ENCODE measurements around the gene PPM1H. TPM values are rescaled to one million over a fixed set of nuclear protein-coding genes. Genes with fewer than 3 reads are reported as not detected.

The PPM1H gene
- total RNA-seq, 5 donors from 2014 or later (not counting 1 experiment from before 2014, with no cell fraction given) = 0.18 to 0.82 (median 0.42) TPM

DNA sequence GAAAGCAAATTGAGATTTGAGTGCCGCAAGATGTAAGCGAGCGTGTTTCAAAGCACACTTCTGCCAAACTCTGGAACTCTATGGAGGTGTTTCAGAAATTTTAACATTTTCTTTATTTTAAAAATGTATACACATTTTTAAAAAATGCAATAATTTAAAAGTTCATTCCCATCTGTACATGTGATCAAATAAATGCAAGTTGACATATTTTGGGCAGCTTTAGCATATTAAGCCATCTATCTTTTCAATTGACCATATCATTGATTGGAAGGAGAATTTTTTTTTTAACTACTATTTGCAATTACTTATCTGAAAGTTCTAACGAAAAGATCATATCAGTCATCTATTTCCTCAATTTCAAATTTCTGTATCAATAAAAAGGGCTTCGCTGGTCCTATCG lies 101.3 kb downstream of the PPM1H start:
- Histone ChIP-seq H3K4me1 (ENCODE audit: control insufficient read depth in 1 of 2, extremely low read depth in 1 of 2, insufficient read depth in 2 of 2, low read length in 2 of 2) (no peaks in the 10 kb centered on the region), H3K9me3 (no peaks in the 10 kb centered on the region), H3K27ac (ENCODE audit: low read length) (no peak overlapping the region), H3K36me3 (ENCODE audit: control insufficient read depth in 2 of 2, extremely low read depth in 1 of 2, insufficient read depth in 1 of 2, low read length in 1 of 2) (no peaks in the 10 kb centered on the region), H3K4me3 (ENCODE audit: control insufficient read depth in 1 of 2, extremely low read depth in 1 of 2, low read length in 1 of 2) (no peak overlapping the region), H3K27me3 (replicated peaks in 1 of 2; ENCODE audit: control insufficient read depth in 2 of 2, extremely low read depth in 1 of 2, insufficient read depth in 2 of 2, low read length in 1 of 2) (peaks cover 0 to 4% of the 10 kb centered on the region in 2 experiments)
- Mint-ChIP-seq H3K4me3 (no peak overlapping the region), H3K27ac (no peak overlapping the region), H3K9me3 (no peaks in the 10 kb centered on the region), H3K36me3 (no peaks in the 10 kb centered on the region), H3K27me3 (peaks cover 2 to 3% of the 10 kb centered on the region in 2 donors), H3K4me1 (no peaks in the 10 kb centered on the region)
- ChIA-PET POLR2A (no interaction called here), CTCF (no interaction called here)
- ATAC-seq (replicated peaks in 1 of 4) = no peak
- no CpG with 5 or more reads among the region's 6 CpGs for WGBS (ENCODE audit: insufficient coverage)
- no peak for DNase-seq

DNA sequence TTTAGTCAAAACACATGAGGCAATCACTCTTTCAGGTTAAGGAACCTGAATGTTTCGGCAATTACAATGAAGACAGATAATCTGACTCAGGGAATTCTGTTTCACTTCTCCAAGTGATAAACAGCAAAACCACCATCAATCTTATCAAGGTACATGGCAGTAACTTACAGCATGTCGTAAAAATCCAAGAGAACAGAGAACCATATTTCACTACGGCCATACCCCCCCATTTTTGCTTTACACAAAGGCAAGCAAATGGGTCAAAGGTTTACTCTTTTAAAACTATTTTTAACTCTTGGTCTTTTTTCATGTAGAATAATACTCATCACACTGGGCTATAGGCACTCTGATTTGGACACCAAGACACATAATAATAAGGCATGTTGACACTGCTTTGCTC lies 102.4 kb downstream of the PPM1H start:
- no peaks in the 10 kb centered on the region for H3K4me1 ChIP-seq (ENCODE audit: control insufficient read depth in 1 of 2, extremely low read depth in 1 of 2, insufficient read depth in 2 of 2, low read length in 2 of 2)
- H3K27me3 Mint-ChIP-seq = peaks cover 0 to 3% of the 10 kb centered on the region in 2 donors
- H3K9me3 Mint-ChIP-seq = no peaks in the 10 kb centered on the region

DNA sequence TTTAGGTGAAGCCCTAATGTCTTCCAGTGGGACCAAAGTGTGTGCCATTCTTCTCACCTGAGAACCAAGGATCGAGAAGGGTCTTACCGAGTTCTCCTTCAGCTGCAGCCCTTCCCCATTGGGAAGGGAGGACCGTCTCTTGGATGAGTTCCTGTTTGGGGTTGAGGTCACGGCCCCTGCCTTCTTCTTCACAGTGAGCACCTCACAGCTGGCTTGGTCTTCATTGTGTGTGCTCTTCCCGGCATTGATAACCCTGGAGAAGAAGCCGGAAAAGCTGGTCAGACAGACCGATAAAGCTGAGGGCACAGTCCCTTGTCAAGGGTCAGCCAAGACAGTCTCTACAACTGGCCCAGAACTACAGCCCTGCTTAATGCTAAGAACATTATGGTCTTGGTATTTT lies 102.9 kb downstream of the PPM1H start:
- ATAC-seq (replicated peaks in 1 of 4) (no peak), DNase-seq (no peak)
- H3K4me1 Mint-ChIP-seq = no peaks in the 10 kb centered on the region
- no peaks in the 10 kb centered on the region for H3K36me3 ChIP-seq (ENCODE audit: control insufficient read depth in 2 of 2, extremely low read depth in 1 of 2, insufficient read depth in 1 of 2, low read length in 1 of 2)
- H3K4me1 ChIP-seq (ENCODE audit: control insufficient read depth in 1 of 2, extremely low read depth in 1 of 2, insufficient read depth in 2 of 2, low read length in 2 of 2) = no peaks in the 10 kb centered on the region
- H3K36me3 Mint-ChIP-seq = no peaks in the 10 kb centered on the region
- ChIA-PET CTCF (no interaction called here), POLR2A (no interaction called here)
- H3K27me3 ChIP-seq (replicated peaks in 1 of 2; ENCODE audit: control insufficient read depth in 2 of 2, extremely low read depth in 1 of 2, insufficient read depth in 2 of 2, low read length in 1 of 2) = peaks cover 0 to 4% of the 10 kb centered on the region in 2 experiments
- H3K27ac Mint-ChIP-seq = no peak overlapping the region
- no peaks in the 10 kb centered on the region for H3K9me3 ChIP-seq
- H3K27me3 Mint-ChIP-seq = peaks cover 0 to 3% of the 10 kb centered on the region in 2 donors
- WGBS (ENCODE audit: insufficient coverage) = 100% methylated on average over 1 of the region's 7 CpGs
- H3K4me3 ChIP-seq (ENCODE audit: control insufficient read depth in 1 of 2, extremely low read depth in 1 of 2, low read length in 1 of 2) = no peak overlapping the region
- no peaks in the 10 kb centered on the region for H3K9me3 Mint-ChIP-seq
- H3K4me3 Mint-ChIP-seq = no peak overlapping the region
- no peak overlapping the region for H3K27ac ChIP-seq (ENCODE audit: low read length)

More for the DNA sequence above, 102.4 kb downstream of the PPM1H start:
- Mint-ChIP-seq H3K27ac (no peak overlapping the region), H3K4me3 (no peak overlapping the region), H3K36me3 (no peaks in the 10 kb centered on the region), H3K4me1 (no peaks in the 10 kb centered on the region)
- no peak for DNase-seq
- CTCF ChIA-PET = no interaction called here
- Histone ChIP-seq H3K36me3 (ENCODE audit: control insufficient read depth in 2 of 2, extremely low read depth in 1 of 2, insufficient read depth in 1 of 2, low read length in 1 of 2) (no peaks in the 10 kb centered on the region), H3K4me3 (ENCODE audit: control insufficient read depth in 1 of 2, extremely low read depth in 1 of 2, low read length in 1 of 2) (no peak overlapping the region), H3K27ac (ENCODE audit: low read length) (no peak overlapping the region), H3K27me3 (replicated peaks in 1 of 2; ENCODE audit: control insufficient read depth in 2 of 2, extremely low read depth in 1 of 2, insufficient read depth in 2 of 2, low read length in 1 of 2) (peaks cover 0 to 4% of the 10 kb centered on the region in 2 experiments), H3K9me3 (no peaks in the 10 kb centered on the region)
- WGBS (ENCODE audit: insufficient coverage) = 94% methylated on average over 3 of the region's 3 CpGs
- POLR2A ChIA-PET = no interaction called here
- no peak for ATAC-seq (replicated peaks in 1 of 4)

DNA sequence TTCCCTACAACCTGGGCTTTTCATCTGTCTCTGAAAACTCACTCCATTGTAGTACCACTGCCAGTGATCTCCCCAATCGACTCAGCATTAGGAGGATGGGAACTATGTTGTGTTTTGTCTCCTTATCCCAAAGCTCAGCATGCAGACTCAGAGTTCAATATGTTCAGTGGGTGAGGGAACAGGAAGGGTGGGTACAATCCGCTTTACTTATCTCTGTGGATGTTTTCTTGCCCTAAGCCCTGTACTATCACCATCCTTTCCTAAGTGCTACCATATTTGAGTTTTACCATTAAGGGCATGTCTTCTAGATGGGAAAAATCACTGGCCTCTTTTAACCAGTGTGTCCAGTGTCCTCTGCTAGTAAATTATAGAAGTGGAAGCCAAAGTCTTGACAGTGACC lies 107.1 kb downstream of the PPM1H start:
- no peak for ATAC-seq (replicated peaks in 1 of 4)
- Mint-ChIP-seq H3K4me3 (no peak overlapping the region), H3K27ac (no peak overlapping the region), H3K9me3 (no peaks in the 10 kb centered on the region), H3K36me3 (no peaks in the 10 kb centered on the region), H3K27me3 (peaks cover 3 to 8% of the 10 kb centered on the region in 2 donors), H3K4me1 (no peaks in the 10 kb centered on the region)
- H3K27me3 ChIP-seq (replicated peaks in 1 of 2; ENCODE audit: control insufficient read depth in 2 of 2, extremely low read depth in 1 of 2, insufficient read depth in 2 of 2, low read length in 1 of 2) = no peaks in the 10 kb centered on the region
- POLR2A ChIA-PET = interaction anchor here in 1 of 2 donors (0.6 kb wide), 1 partner anchor 28 kb away, joined by 3 read pairs; no protein-coding TSS in a partner anchor
- no peaks in the 10 kb centered on the region for H3K4me1 ChIP-seq (ENCODE audit: control insufficient read depth in 1 of 2, extremely low read depth in 1 of 2, insufficient read depth in 2 of 2, low read length in 2 of 2)
- H3K4me3 ChIP-seq (ENCODE audit: control insufficient read depth in 1 of 2, extremely low read depth in 1 of 2, low read length in 1 of 2) = no peak overlapping the region
- CTCF ChIA-PET = no interaction called here
- H3K36me3 ChIP-seq (ENCODE audit: control insufficient read depth in 2 of 2, extremely low read depth in 1 of 2, insufficient read depth in 1 of 2, low read length in 1 of 2) = no peaks in the 10 kb centered on the region
- DNase-seq = no peak
- WGBS (ENCODE audit: insufficient coverage) = no CpG with 5 or more reads among the region's 2 CpGs
- no peaks in the 10 kb centered on the region for H3K9me3 ChIP-seq
- H3K27ac ChIP-seq (ENCODE audit: low read length) = no peak overlapping the region

DNA sequence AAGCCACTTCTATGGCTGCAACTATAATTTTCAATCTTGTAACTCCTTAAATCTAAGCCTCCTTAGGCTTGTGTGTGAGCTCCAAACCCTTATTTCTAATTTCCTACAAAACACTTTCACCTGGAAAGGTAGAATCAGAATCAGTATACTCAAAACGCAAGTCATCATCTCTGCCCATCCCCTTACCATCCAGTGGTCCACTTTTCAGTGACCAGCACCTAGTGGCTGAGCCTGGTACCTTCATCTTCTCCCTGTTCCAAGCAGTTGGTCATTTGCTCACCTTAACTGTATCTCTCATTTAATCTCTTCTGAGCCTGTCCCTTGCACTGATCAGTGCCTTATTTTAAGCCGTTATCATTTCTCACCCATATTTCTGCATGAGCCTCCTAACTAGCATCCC lies 107.9 kb downstream of the PPM1H start:
- Mint-ChIP-seq H3K4me1 (no peaks in the 10 kb centered on the region), H3K4me3 (no peak overlapping the region), H3K36me3 (no peaks in the 10 kb centered on the region), H3K27me3 (peaks cover 8 to 16% of the 10 kb centered on the region in 2 donors), H3K27ac (no peak overlapping the region), H3K9me3 (peaks cover 0 to 5% (median 0%) of the 10 kb centered on the region in 3 donors)
- WGBS (ENCODE audit: insufficient coverage) = 88% methylated on average over 2 of the region's 2 CpGs
- H3K27ac ChIP-seq (ENCODE audit: low read length) = no peak overlapping the region
- no peaks in the 10 kb centered on the region for H3K27me3 ChIP-seq (replicated peaks in 1 of 2; ENCODE audit: control insufficient read depth in 2 of 2, extremely low read depth in 1 of 2, insufficient read depth in 2 of 2, low read length in 1 of 2)
- H3K36me3 ChIP-seq (ENCODE audit: control insufficient read depth in 2 of 2, extremely low read depth in 1 of 2, insufficient read depth in 1 of 2, low read length in 1 of 2) = no peaks in the 10 kb centered on the region
- no peak overlapping the region for H3K4me3 ChIP-seq (ENCODE audit: control insufficient read depth in 1 of 2, extremely low read depth in 1 of 2, low read length in 1 of 2)
- POLR2A ChIA-PET = no interaction called here
- no peaks in the 10 kb centered on the region for H3K9me3 ChIP-seq
- no peak for ATAC-seq (replicated peaks in 1 of 4)
- DNase-seq = no peak
- CTCF ChIA-PET = no interaction called here
- H3K4me1 ChIP-seq (ENCODE audit: control insufficient read depth in 1 of 2, extremely low read depth in 1 of 2, insufficient read depth in 2 of 2, low read length in 2 of 2) = no peaks in the 10 kb centered on the region

DNA sequence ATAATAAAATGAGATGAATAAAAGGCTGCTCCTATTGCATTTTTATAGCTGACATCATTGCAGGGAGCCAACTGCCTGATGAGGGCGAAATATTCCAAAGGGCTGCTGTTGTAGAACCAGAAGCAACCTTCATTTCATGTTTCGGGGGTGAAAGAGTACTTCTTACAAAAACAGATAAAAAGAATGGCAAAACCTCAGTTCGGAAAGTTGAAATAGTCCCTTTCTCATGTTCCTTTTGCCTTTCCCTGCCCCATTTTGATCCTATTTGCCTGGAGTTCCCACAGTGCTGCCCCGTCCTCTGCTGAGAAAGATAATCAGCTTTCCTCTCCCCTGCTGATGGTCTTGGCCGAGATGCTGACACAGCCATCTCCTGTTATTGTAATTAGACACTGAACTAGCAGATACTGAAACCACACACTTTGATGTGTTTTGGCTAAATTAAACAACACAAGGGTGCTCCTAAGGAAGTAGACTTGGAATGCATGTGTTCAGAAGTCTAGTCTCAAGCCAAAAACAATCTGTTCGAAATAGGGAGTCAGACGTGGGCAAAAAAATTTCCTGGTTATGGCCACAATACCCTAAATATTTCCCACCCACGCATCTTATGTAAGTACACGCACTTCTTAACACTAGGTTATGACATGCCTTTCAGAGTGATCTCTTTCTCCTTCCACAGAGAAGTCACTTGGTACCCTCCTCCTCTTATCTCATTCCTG lies 117.2 kb downstream of the PPM1H start:
- Histone ChIP-seq H3K27me3 (replicated peaks in 1 of 2; ENCODE audit: control insufficient read depth in 2 of 2, extremely low read depth in 1 of 2, insufficient read depth in 2 of 2, low read length in 1 of 2) (peaks cover 0 to 16% of the 10 kb centered on the region in 2 experiments), H3K4me1 (ENCODE audit: control insufficient read depth in 1 of 2, extremely low read depth in 1 of 2, insufficient read depth in 2 of 2, low read length in 2 of 2) (peaks cover 2 to 6% of the 10 kb centered on the region in 2 experiments), H3K27ac (ENCODE audit: low read length) (no peak overlapping the region), H3K36me3 (ENCODE audit: control insufficient read depth in 2 of 2, extremely low read depth in 1 of 2, insufficient read depth in 1 of 2, low read length in 1 of 2) (no peaks in the 10 kb centered on the region), H3K4me3 (ENCODE audit: control insufficient read depth in 1 of 2, extremely low read depth in 1 of 2, low read length in 1 of 2) (no peak overlapping the region), H3K9me3 (no peaks in the 10 kb centered on the region)
- Mint-ChIP-seq H3K27ac (no peak overlapping the region), H3K36me3 (no peaks in the 10 kb centered on the region), H3K9me3 (peaks cover 0 to 5% (median 0%) of the 10 kb centered on the region in 3 donors), H3K4me3 (no peak overlapping the region), H3K27me3 (peaks cover 37 to 39% of the 10 kb centered on the region in 2 donors), H3K4me1 (peaks cover 6 to 13% (median 10%) of the 10 kb centered on the region in 3 donors)
- WGBS (ENCODE audit: insufficient coverage) = 58% methylated on average over 5 of the region's 9 CpGs
- ATAC-seq (replicated peaks in 1 of 4) (no peak), DNase-seq (no peak)
- ChIA-PET POLR2A (interaction anchor here (0.6 to 0.7 kb wide), 3 partner anchors 26 to 733 kb away, joined by 3 to 4 read pairs (median 3); no protein-coding TSS in a partner anchor), CTCF (interaction anchor here (0.7 to 1.6 kb wide), 3 partner anchors 22 to 411 kb away, joined by 3 to 5 read pairs (median 3); no protein-coding TSS in a partner anchor)
